Measurements from ENCODE around the gene PEMT.

- no peak for TF ChIP-seq CTCF (conservative IDR thresholded peaks at IDR 0.05; ENCODE audit: low read depth in 2 of 2)
- TF ChIP-seq REST (IDR thresholded peaks at IDR 0.05; ENCODE audit: unreplicated experiment) = no peak
- TF ChIP-seq POLR2AphosphoS5 (IDR thresholded peaks at IDR 0.05; ENCODE audit: low read depth) = no peak
- no peak for TF ChIP-seq STAT1 (IDR thresholded peaks at IDR 0.05; ENCODE audit: unreplicated experiment)
- TF ChIP-seq EZH2 (IDR thresholded peaks at IDR 0.05; ENCODE audit: low read depth, unreplicated experiment) = no peak
- no peak for TF ChIP-seq EZH2phosphoT487 (IDR thresholded peaks at IDR 0.05; ENCODE audit: unreplicated experiment)
- no peak for TF ChIP-seq ZNF331 (CRISPR knock-in tag; IDR thresholded peaks at IDR 0.05; ENCODE audit: low read depth)
- no peak for TF ChIP-seq JUNB (IDR thresholded peaks at IDR 0.05; ENCODE audit: unreplicated experiment)
- no peak for TF ChIP-seq CREB1 (CRISPR knock-in tag; IDR thresholded peaks at IDR 0.05; ENCODE audit: low read depth)
These were observed 73.5 kb downstream of the PEMT start for GRCh38 chr17:17518014-17518413.
